22Rv1 (cell line): ENCODE measurements around the gene IGLL5.
"Not testable (repeated sequence)": the region's sequence is repeated elsewhere in the genome, so short reads cannot be mapped to it uniquely, and the experiment has no call there.

Source experiments
- H3K27ac ChIP-seq: fragments of 450-650 bp; 2 replicates; pipeline ENCODE4 v1.5.1; 2017
- ZFX ChIP-seq: fragments of 450-650 bp; IDR thresholded peaks from 2 replicates; pipeline ENCODE4 v1.6.1; 2017; ENCODE audit warnings: antibody characterized with exemption, borderline replicate concordance
- TF ChIP-seq, protein P1 (sequence below): fragments of 450-650 bp; IDR thresholded peaks from 2 replicates; pipeline ENCODE4 v1.5.1; 2017; ENCODE audit warnings: mild to moderate bottlenecking

The IGLL5 gene

DNA sequence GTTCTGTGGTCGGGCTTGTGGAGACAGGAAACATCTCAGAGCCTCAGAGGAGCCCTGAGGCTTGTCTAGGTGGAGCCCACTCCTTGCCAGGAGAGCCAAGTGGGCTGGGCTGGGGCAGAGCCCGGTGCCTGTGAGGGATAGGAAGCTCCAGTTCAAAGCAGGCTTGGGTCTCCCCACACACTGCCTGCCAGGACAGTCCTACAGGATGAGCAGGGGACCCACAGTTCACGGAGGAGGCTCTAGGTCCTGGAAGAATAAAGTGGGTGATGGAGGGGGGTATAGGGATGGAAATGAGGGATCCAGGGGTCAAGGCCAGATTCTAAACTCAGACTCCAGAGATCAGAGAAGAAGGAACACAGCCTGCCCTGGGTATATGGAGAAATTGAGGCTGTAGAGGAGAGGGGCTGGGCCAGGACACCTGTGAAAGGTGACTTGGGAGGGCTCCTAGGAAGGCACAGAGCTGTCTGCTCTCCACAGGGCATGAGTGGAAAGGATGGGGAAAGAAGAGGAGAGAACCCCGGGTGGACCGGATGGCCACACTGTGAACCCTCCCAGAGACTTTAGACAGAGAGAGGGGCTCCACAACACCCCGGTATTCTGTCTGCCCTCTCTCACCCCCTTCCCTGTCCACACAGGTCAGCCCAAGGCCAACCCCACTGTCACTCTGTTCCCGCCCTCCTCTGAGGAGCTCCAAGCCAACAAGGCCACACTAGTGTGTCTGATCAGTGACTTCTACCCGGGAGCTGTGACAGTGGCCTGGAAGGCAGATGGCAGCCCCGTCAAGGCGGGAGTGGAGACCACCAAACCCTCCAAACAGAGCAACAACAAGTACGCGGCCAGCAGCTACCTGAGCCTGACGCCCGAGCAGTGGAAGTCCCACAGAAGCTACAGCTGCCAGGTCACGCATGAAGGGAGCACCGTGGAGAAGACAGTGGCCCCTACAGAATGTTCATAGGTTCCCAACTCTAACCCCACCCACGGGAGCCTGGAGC, 7.4 kb downstream of the IGLL5 start:
- no peak overlapping the region for H3K27ac ChIP-seq
- TF ChIP-seq ZFX = no peak
- TF ChIP-seq, protein P1, sequence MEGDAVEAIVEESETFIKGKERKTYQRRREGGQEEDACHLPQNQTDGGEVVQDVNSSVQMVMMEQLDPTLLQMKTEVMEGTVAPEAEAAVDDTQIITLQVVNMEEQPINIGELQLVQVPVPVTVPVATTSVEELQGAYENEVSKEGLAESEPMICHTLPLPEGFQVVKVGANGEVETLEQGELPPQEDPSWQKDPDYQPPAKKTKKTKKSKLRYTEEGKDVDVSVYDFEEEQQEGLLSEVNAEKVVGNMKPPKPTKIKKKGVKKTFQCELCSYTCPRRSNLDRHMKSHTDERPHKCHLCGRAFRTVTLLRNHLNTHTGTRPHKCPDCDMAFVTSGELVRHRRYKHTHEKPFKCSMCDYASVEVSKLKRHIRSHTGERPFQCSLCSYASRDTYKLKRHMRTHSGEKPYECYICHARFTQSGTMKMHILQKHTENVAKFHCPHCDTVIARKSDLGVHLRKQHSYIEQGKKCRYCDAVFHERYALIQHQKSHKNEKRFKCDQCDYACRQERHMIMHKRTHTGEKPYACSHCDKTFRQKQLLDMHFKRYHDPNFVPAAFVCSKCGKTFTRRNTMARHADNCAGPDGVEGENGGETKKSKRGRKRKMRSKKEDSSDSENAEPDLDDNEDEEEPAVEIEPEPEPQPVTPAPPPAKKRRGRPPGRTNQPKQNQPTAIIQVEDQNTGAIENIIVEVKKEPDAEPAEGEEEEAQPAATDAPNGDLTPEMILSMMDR = no peak

DNA sequence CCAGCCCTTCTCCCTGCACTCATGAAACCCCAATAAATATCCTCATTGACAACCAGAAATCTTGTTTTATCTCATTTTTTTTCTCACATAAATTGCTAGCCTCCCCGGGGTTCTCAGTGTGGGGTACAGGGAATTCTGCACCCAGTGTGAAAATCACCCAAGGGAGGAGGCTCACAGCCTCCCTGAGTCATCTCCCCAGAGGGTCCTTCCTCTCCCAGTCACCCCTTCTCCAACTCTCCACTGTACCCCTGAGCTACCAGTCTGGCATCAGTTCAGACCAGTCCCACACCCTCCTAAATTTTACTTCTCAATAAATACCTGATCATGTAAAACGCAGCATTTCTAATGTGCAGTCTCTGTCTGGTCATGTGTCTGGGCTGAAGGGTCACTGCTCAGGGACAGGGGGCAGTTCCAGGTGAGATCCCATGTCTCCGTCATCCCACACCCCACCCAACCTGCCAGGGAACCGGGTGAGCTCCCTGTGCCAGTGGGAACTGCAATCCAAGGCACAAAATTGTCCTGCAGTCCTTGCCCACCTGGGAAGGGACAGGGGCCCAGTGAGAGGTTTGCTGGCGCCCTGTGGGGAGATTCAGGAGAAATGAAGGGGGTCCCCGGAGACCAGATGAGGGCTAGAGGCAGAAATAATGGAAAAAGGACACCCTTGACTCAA, 8.3 kb downstream of the IGLL5 start:
- H3K27ac ChIP-seq = no peak overlapping the region
- no peak for TF ChIP-seq ZFX
- TF ChIP-seq, protein P1 = no peak

DNA sequence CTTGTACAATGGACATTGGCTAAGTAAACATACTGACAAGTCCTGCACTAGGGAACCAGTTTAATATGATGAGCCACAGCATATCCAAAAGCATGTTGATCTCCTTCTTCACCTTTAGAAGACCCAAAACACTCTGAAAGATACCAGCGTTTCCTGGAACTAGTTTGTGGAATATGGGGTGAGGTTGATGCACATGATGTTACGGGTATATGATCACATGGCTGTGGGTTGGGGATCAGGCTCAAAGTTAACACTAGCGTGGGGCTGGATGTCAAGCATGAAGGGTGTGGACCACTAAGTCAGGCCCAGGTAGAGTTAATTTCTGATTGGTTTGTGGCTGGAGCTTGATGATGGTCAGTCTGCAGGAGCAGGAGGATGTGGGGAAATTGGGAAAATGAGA, 9.0 kb downstream of the IGLL5 start:
- no peak overlapping the region for H3K27ac ChIP-seq
- TF ChIP-seq, protein P1 = no peak
- TF ChIP-seq ZFX = no peak

DNA sequence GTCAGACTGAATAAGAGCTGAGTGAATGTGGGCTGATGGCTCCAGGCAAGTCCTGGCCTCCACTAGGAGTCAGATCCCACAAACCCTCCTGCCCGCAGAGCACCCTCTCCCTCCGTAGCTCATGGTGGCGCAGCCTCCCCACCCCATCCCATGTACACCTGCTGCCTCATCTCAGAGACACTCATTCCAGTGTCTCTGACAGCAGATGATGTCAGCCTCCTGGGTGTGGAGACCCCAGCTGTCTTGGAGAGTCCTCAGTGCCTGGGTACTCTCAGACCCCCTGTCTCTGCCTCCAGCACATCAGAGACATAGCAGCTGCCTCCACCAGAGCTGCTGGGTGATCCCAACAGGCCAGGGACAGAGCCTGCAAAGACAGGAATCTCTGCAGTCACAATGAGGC, 9.5 kb downstream of the IGLL5 start:
- H3K27ac ChIP-seq = no peak overlapping the region
- TF ChIP-seq, protein P1 = no peak
- TF ChIP-seq ZFX = no peak

DNA sequence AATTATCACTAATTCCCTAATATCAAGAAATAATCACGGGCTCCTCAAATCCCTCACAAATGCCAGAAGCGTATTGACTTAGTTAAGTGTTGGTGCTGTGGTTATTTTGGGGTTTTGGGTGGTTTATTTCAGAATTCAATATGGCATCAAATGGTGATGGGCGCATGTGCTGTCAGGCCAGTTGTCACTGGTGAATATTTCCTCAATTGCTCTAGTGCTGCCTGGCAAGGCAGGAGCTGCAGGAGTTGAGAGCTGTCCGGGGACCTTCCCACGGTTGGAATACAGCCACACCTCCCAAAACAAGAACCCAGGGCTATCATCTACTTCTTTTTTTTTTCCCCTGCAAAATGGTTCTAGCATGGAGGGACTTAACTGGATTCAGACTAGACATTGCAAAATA, 10.3 kb downstream of the IGLL5 start:
- TF ChIP-seq, protein P1 = no peak
- no peak for TF ChIP-seq ZFX
- no peak overlapping the region for H3K27ac ChIP-seq

DNA sequence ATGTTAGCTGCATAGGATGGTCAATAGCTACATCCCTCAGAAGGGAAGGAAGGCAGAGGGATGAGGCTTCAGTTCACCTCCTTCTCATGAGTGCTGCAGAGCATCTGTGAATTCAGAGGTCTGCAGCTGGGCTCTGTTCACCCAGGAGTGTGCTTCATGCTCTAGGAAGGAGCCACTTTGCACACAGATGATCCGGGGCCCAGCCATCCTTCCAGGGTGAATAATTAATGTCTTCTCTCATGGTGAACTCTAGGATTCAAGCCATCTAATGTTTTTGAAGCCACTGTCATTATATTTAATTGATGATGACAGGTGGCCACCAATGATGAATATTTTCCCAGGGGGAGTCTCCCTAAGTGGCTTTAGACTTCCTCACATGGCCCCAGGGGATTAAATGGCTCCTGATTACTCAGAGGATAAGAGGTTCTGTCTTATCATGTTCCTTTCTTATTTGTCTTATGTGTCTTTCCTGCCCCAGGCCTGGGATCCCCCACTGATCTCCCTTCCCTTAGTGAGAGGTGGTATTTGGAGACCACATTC, 10.9 kb downstream of the IGLL5 start:
- not testable (repeated sequence) for H3K27ac ChIP-seq

- not testable (repeated sequence) for H3K27ac ChIP-seq
Observed at GRCh38 chr22:22899342-22900080, 11.9 kb downstream of the IGLL5 start.

GRCh38 chr22:22900527-22901205, 13.1 kb downstream of the IGLL5 start:
- H3K27ac ChIP-seq = not testable (repeated sequence)
